GM12891 (cell line): ENCODE results near the gene RAPH1.

Experiments
- POLR2A ChIP-seq: IDR thresholded peaks from 2 replicates; pipeline ENCODE4 v1.6.1; 2011; ENCODE audit warnings: low read depth, low read length, control low read depth
- POLR2AphosphoS5 ChIP-seq: IDR thresholded peaks from 2 replicates; pipeline ENCODE4 v1.6.1; 2011; ENCODE audit warnings: low read depth, low read length, control low read depth
- TAF1 ChIP-seq: IDR thresholded peaks from 2 replicates; pipeline ENCODE4 v1.6.1; 2011; ENCODE audit warnings: low read depth, low read length, control low read depth

- no peak for TF ChIP-seq POLR2A
- no peak for TF ChIP-seq TAF1
- no peak for TF ChIP-seq POLR2AphosphoS5
These were observed 18.7 kb upstream of the RAPH1 start for GRCh38 chr2:203553784-203554183.
